SK-N-SH (cell line): ENCODE measurements around the gene MGLL. TPM values are rescaled to one million over a fixed set of nuclear protein-coding genes. Genes with fewer than 3 reads are reported as not detected.

ENCODE experiments used
- CTCF ChIA-PET: fragments of 300-600, 350-600 bp; formaldehyde crosslinking; extraction: SDS; loops from one replicate; lab custom pipeline; 2021; lab: Yijun Ruan, JAX
- POLR2A ChIA-PET: fragments of 350-600 bp; sonication (Branson Sonifier 250); formaldehyde crosslinking; extraction: SDS; loops from one replicate; lab custom pipeline; 2020; ENCODE audit warnings: antibody characterized with exemption, inconsistent platforms; lab: Yijun Ruan, JAX
- DNase-seq: peaks from one replicate; pipeline ENCODE4 v3.0.0; 2012
- H2AFZ ChIP-seq: fragments of 200-600 bp; sonication (generic); 2 replicates; pipeline ENCODE4 v1.8.1; 2016; ENCODE audit warnings: antibody characterized with exemption, mild to moderate bottlenecking, low read depth
- H3F3A ChIP-seq: fragments of 200-600 bp; sonication (generic); replicated peaks from 2 replicates; pipeline ENCODE3; 2016; ENCODE audit warnings: antibody characterized with exemption, mild to moderate bottlenecking; ENCODE audit not compliant: insufficient read depth
- H3K27ac ChIP-seq, 2 experiments: fragments of 200-500 bp in 1 of 2; fragments of 200-600 bp in 1 of 2; sonication (Bioruptor generic) in 1 of 2; sonication (generic), shearing (Covaris generic) in 1 of 2; 2 replicates each; pipeline versions ENCODE4 v1.5.1 to v1.6.1; 2014 to 2016; ENCODE audit warnings: low read depth in 2 of 2, inconsistent platforms in 1 of 2, low read length in 1 of 2, mild to moderate bottlenecking in 1 of 2, mixed read lengths in 1 of 2
- H3K27me3 ChIP-seq: fragments of 200-600 bp; sonication (generic), shearing (Covaris generic); 2 replicates; pipeline ENCODE4 v1.6.1; 2016; ENCODE audit warnings: mixed run types; ENCODE audit not compliant: insufficient read depth
- H3K36me3 ChIP-seq, 2 experiments: fragments of 200-500 bp in 1 of 2; fragments of 200-600 bp in 1 of 2; sonication (Bioruptor generic) in 1 of 2; sonication (generic) in 1 of 2; replicated peaks in 1 of 2; 2 replicates each; pipeline versions ENCODE3 to v1.5.1; 2014 to 2016; ENCODE audit warnings: low read length in 1 of 2, mild to moderate bottlenecking in 1 of 2; ENCODE audit not compliant: insufficient read depth in 2 of 2, control insufficient read depth in 1 of 2
- H3K4me1 ChIP-seq, 2 experiments: fragments of 200-500 bp in 1 of 2; fragments of 200-600 bp in 1 of 2; sonication (Bioruptor generic) in 1 of 2; sonication (generic), shearing (Covaris generic) in 1 of 2; 2 replicates each; pipeline versions ENCODE4 v1.5.1 to v1.6.1; 2014 to 2016; ENCODE audit warnings: low read depth in 1 of 2, low read length in 1 of 2, mixed run types in 1 of 2; ENCODE audit not compliant: insufficient read depth in 2 of 2, control insufficient read depth in 1 of 2
- H3K4me2 ChIP-seq: fragments of 200-600 bp; sonication (generic), shearing (Covaris generic); 2 replicates; pipeline ENCODE4 v1.6.1; 2017; ENCODE audit warnings: mixed run types
- H3K4me3 ChIP-seq, 2 experiments: fragments of 200-500 bp in 1 of 2; fragments of 200-600 bp in 1 of 2; sonication (Bioruptor generic) in 1 of 2; sonication (generic), shearing (Covaris generic) in 1 of 2; 2 replicates each; pipeline versions ENCODE4 v1.5.1 to v1.8.1; 2014 to 2016; ENCODE audit warnings: low read depth in 2 of 2, inconsistent platforms in 1 of 2, low read length in 1 of 2, mild to moderate bottlenecking in 1 of 2, mixed read lengths in 1 of 2, moderate library complexity in 1 of 2
- H3K79me2 ChIP-seq: fragments of 200-600 bp; sonication (generic); 2 replicates; pipeline ENCODE4 v1.8.1; 2017; ENCODE audit warnings: mild to moderate bottlenecking; ENCODE audit not compliant: insufficient read depth
- H3K9ac ChIP-seq: fragments of 200-600 bp; sonication (generic); 2 replicates; pipeline ENCODE4 v1.6.1; 2017; ENCODE audit warnings: mixed run types
- H3K9me2 ChIP-seq: fragments of 200-600 bp; sonication (generic); 2 replicates; pipeline ENCODE4 v1.6.1; 2017; ENCODE audit warnings: mixed run types
- H3K9me3 ChIP-seq: fragments of 200-600 bp; sonication (generic); 2 replicates; pipeline ENCODE4 v1.6.1; 2017; ENCODE audit warnings: mixed run types, mild to moderate bottlenecking, moderate library complexity
- H4K20me1 ChIP-seq: fragments of 200-600 bp; sonication (generic); 2 replicates; pipeline ENCODE4 v1.6.1; 2017; ENCODE audit warnings: mild to moderate bottlenecking, mixed run types; ENCODE audit not compliant: insufficient read depth
- EZH2phosphoT487 ChIP-seq: fragments of 200-600 bp; sonication (generic); IDR thresholded peaks from 2 replicates; pipeline ENCODE4 v1.6.1; 2017; ENCODE audit warnings: low read depth, mixed run types, mild to moderate bottlenecking, antibody characterized with exemption, moderate library complexity, borderline replicate concordance
- FOXJ3 ChIP-seq: sonication (generic); formaldehyde crosslinking; IDR thresholded peaks from 2 replicates; pipeline ENCODE4 v1.5.1; 2020; ENCODE audit warnings: mild to moderate bottlenecking, missing genetic modification reagents
- JUND ChIP-seq: IDR thresholded peaks from 2 replicates; pipeline ENCODE4 v1.4.0; 2012
- MAX ChIP-seq: IDR thresholded peaks from 2 replicates; pipeline ENCODE4 v1.4.0; 2012; ENCODE audit warnings: low read depth
- PBX3 ChIP-seq: IDR thresholded peaks from 2 replicates; pipeline ENCODE4; 2012
- POLR2AphosphoS5 ChIP-seq: IDR thresholded peaks from 2 replicates; pipeline ENCODE4 v1.6.1; 2012; ENCODE audit warnings: low read depth, low read length
- RAD21 ChIP-seq: IDR thresholded peaks from 2 replicates; pipeline ENCODE4 v1.6.1; 2012; ENCODE audit warnings: mild to moderate bottlenecking, low read length
- RXRA ChIP-seq: IDR thresholded peaks from 2 replicates; pipeline ENCODE4 v1.4.0; 2012; ENCODE audit warnings: low read depth, mild to moderate bottlenecking, borderline replicate concordance
- TAF1 ChIP-seq: IDR thresholded peaks from 2 replicates; pipeline ENCODE4 v1.6.1; 2012; ENCODE audit warnings: low read depth, mild to moderate bottlenecking, low read length, moderate library complexity, borderline replicate concordance
- TCF12 ChIP-seq: IDR thresholded peaks from 2 replicates; pipeline ENCODE4 v1.4.0; 2012
- TEAD4 ChIP-seq: IDR thresholded peaks from 2 replicates; pipeline ENCODE4 v1.4.0; 2012; ENCODE audit warnings: mild to moderate bottlenecking, borderline replicate concordance; ENCODE audit not compliant: insufficient read depth
- USF1 ChIP-seq: IDR thresholded peaks from 2 replicates; pipeline ENCODE4 v1.4.0; 2012; ENCODE audit warnings: low read depth, borderline replicate concordance
- ZBTB33 ChIP-seq: IDR thresholded peaks from 2 replicates; pipeline ENCODE4 v1.4.0; 2012; ENCODE audit warnings: low read depth, borderline replicate concordance
- WGBS: methylation state at CpG from one replicate; pipeline ENCODE4 v1.1.6; 2017; ENCODE audit warnings: low lambda C conversion rate; 5-methylcytosine and 5-hydroxymethylcytosine counted together
- polyA plus RNA-seq, 3 experiments: library from polyadenylated mRNA; depleted of rRNA; stranded (reverse); fragments of >200 nt; gene quantifications; 2 replicates each; pipeline ENCODE4 v1.2.3, GENCODE V29; 2012

The MGLL gene
- polyA plus RNA-seq, 1 of the 3 experiments (the other 2 are of a cell fraction), result 2.2 TPM

- no peak for TF ChIP-seq ZBTB33
- TF ChIP-seq EZH2phosphoT487, result no peak
- no peak for TF ChIP-seq JUND
- no peak for TF ChIP-seq POLR2AphosphoS5
- TF ChIP-seq RXRA, result no peak
- TF ChIP-seq TAF1, result no peak
- TF ChIP-seq USF1, result no peak
- no peak for TF ChIP-seq PBX3
- TF ChIP-seq TEAD4, result no peak
- TF ChIP-seq, all 33 proteins: peak for 0
Observed at GRCh38 chr3:127722091-127722784, 100.1 kb downstream of the MGLL start (continued).

- TF ChIP-seq FOXJ3 (CRISPR knock-in tag), result no peak
- TF ChIP-seq MAX, result no peak
- TF ChIP-seq EZH2phosphoT487, result no peak
- TF ChIP-seq RXRA, result no peak
- TF ChIP-seq JUND, result no peak
- TF ChIP-seq RAD21, result no peak
- TF ChIP-seq TCF12, result no peak
- no peaks in the 10 kb centered on the region for H3K9me2 ChIP-seq
- no peaks in the 10 kb centered on the region for H4K20me1 ChIP-seq
- H3K36me3 ChIP-seq, result no peaks in the 10 kb centered on the region
- POLR2A ChIA-PET, result no interaction called here
- CTCF ChIA-PET, result no interaction called here
- H3K27me3 ChIP-seq, result no peaks in the 10 kb centered on the region
- no peak overlapping the region for H3K4me2 ChIP-seq
- no peak overlapping the region for H2AFZ ChIP-seq
- 93% methylated on average over 17 of the region's 17 CpGs for WGBS
- DNase-seq, result no peak
- peaks cover 0 to 48% of the 10 kb centered on the region in 2 experiments; a peak in 1 of 4 replicates for H3K4me1 ChIP-seq
- H3K27ac ChIP-seq, result no peak overlapping the region
- H3K79me2 ChIP-seq, result no peaks in the 10 kb centered on the region
- H3K9ac ChIP-seq, result no peak overlapping the region
- H3K4me3 ChIP-seq, result no peak overlapping the region
- H3K9me3 ChIP-seq, result no peaks in the 10 kb centered on the region
- no peaks in the 10 kb centered on the region for H3F3A ChIP-seq
Observed at GRCh38 chr3:127720985-127721935, 101.1 kb downstream of the MGLL start.
